Osteoblast (primary cell): Measurements from ENCODE around the gene PRKCA. TPM values are rescaled to one million over a fixed set of nuclear protein-coding genes. Genes with fewer than 3 reads are reported as not detected.

ENCODE experiments used
- DNase-seq: peaks from one replicate; pipeline ENCODE4 v3.0.0; 2011; ENCODE audit warnings: low spot score, mixed read lengths; ENCODE audit not compliant: insufficient read length; ENCODE audit errors: missing footprints
- H2AFZ ChIP-seq: 2 replicates; pipeline ENCODE4 v1.6.0; 2011; ENCODE audit warnings: mild to moderate bottlenecking, low read length
- H3K27ac ChIP-seq: 2 replicates; pipeline ENCODE4 v1.5.1; 2011; ENCODE audit warnings: mild to moderate bottlenecking, low read depth, low read length, moderate library complexity
- H3K27me3 ChIP-seq: 2 replicates; pipeline ENCODE4 v1.6.0; 2012; ENCODE audit warnings: mild to moderate bottlenecking, control low read depth, inconsistent platforms, low read length, moderate library complexity; ENCODE audit not compliant: insufficient read depth
- H3K36me3 ChIP-seq: 2 replicates; pipeline ENCODE4 v1.5.1; 2011; ENCODE audit warnings: mild to moderate bottlenecking, low read length, control low read depth, moderate library complexity; ENCODE audit not compliant: insufficient read depth
- H3K4me1 ChIP-seq: 2 replicates; pipeline ENCODE4 v1.5.1; 2011; ENCODE audit warnings: mild to moderate bottlenecking, low read length, control low read depth, moderate library complexity; ENCODE audit not compliant: insufficient read depth
- H3K4me2 ChIP-seq: 2 replicates; pipeline ENCODE4 v1.6.0; 2011; ENCODE audit warnings: mild to moderate bottlenecking, low read length; ENCODE audit not compliant: insufficient read depth
- H3K4me3 ChIP-seq: fragments of 200-600 bp; sonication (generic); 3 replicates; pipeline ENCODE4 v1.5.1; 2012; ENCODE audit warnings: mild to moderate bottlenecking, low read length, inconsistent platforms; ENCODE audit not compliant: insufficient read depth
- H3K79me2 ChIP-seq: 2 replicates; pipeline ENCODE4 v1.6.0; 2012; ENCODE audit warnings: mild to moderate bottlenecking, low read length, control low read depth, inconsistent platforms; ENCODE audit not compliant: insufficient read depth
- H3K9me3 ChIP-seq: 2 replicates; pipeline ENCODE4 v1.5.1; 2011; ENCODE audit warnings: low read depth, low read length, control low read depth
- H4K20me1 ChIP-seq: 2 replicates; pipeline ENCODE4 v1.6.0; 2012; ENCODE audit warnings: mild to moderate bottlenecking, low read length, control low read depth; ENCODE audit not compliant: insufficient read depth
- total RNA-seq: library from RNA; depleted of rRNA; stranded (reverse); fragments of >200 nt; gene quantifications from 2 replicates; pipeline ENCODE4 v1.2.3, GENCODE V29; 2012
- TF ChIP-seq, protein P1 (sequence below): IDR thresholded peaks from 2 replicates; pipeline ENCODE4 v1.5.1; 2011; ENCODE audit warnings: mild to moderate bottlenecking, low read depth, low read length, moderate library complexity; ENCODE audit errors: extremely low read depth

The PRKCA gene
- total RNA-seq, 1 donor = 46.0 TPM

DNA sequence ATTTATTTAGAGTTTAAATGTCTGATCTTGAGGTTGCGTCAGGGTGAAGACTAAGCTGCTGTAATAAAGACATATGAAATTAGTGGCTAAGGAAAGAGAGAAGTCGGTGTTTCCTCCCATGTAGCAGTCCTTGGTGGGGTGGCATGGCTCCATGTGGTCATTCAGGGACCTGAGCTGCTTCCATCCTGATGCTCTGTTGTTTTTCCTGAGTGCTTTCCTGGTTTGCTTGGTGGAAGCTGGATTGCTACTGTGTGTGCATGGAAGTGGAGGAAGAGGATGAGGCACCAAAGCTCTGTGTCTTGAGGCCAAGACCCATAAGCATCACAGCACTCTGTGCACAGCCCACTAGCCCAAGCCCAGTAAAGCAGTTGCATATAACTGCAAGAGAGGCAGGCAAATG is 290.7 kb downstream of the PRKCA start:
- H2AFZ ChIP-seq = no peak overlapping the region
- no peak overlapping the region for H3K27ac ChIP-seq
- peaks cover 3% of the 10 kb centered on the region for H3K36me3 ChIP-seq
- peaks cover 28% of the 10 kb centered on the region for H4K20me1 ChIP-seq
- DNase-seq = no peak
- no peak overlapping the region for H3K4me2 ChIP-seq
- peaks cover 24% of the 10 kb centered on the region for H3K79me2 ChIP-seq
- H3K9me3 ChIP-seq = no peaks in the 10 kb centered on the region
- no peak overlapping the region for H3K4me3 ChIP-seq
- TF ChIP-seq, protein P1, sequence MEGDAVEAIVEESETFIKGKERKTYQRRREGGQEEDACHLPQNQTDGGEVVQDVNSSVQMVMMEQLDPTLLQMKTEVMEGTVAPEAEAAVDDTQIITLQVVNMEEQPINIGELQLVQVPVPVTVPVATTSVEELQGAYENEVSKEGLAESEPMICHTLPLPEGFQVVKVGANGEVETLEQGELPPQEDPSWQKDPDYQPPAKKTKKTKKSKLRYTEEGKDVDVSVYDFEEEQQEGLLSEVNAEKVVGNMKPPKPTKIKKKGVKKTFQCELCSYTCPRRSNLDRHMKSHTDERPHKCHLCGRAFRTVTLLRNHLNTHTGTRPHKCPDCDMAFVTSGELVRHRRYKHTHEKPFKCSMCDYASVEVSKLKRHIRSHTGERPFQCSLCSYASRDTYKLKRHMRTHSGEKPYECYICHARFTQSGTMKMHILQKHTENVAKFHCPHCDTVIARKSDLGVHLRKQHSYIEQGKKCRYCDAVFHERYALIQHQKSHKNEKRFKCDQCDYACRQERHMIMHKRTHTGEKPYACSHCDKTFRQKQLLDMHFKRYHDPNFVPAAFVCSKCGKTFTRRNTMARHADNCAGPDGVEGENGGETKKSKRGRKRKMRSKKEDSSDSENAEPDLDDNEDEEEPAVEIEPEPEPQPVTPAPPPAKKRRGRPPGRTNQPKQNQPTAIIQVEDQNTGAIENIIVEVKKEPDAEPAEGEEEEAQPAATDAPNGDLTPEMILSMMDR = no peak
- no peaks in the 10 kb centered on the region for H3K4me1 ChIP-seq
- no peaks in the 10 kb centered on the region for H3K27me3 ChIP-seq

DNA sequence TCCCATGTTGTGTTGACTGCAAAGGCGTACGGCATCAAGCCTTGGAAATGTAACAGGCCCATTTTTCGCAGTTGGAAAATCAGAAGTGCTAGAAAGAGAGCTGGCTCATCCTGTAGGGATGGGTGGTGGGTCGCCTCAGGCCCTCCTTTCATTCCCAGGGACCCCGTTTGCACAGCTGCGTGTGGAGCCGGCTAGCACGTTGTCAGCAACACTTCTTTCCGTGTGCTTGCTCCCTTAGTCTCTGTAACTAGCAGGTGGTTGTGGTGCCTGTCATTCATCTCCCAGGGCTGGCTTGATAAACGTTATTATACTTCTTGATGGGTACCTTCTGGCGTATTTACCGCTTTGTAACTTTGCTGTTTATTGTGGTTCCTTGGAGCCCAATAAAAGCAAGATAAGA is 293.5 kb downstream of the PRKCA start:
- Histone ChIP-seq H3K27me3 (no peaks in the 10 kb centered on the region), H3K9me3 (no peaks in the 10 kb centered on the region), H3K79me2 (peaks cover 16% of the 10 kb centered on the region), H3K4me3 (no peak overlapping the region), H3K27ac (no peak overlapping the region), H3K4me2 (no peak overlapping the region), H3K4me1 (no peaks in the 10 kb centered on the region), H4K20me1 (peaks cover 17% of the 10 kb centered on the region), H3K36me3 (peaks cover 3% of the 10 kb centered on the region), H2AFZ (no peak overlapping the region)
- DNase-seq = no peak
- TF ChIP-seq, protein P1 = no peak

DNA sequence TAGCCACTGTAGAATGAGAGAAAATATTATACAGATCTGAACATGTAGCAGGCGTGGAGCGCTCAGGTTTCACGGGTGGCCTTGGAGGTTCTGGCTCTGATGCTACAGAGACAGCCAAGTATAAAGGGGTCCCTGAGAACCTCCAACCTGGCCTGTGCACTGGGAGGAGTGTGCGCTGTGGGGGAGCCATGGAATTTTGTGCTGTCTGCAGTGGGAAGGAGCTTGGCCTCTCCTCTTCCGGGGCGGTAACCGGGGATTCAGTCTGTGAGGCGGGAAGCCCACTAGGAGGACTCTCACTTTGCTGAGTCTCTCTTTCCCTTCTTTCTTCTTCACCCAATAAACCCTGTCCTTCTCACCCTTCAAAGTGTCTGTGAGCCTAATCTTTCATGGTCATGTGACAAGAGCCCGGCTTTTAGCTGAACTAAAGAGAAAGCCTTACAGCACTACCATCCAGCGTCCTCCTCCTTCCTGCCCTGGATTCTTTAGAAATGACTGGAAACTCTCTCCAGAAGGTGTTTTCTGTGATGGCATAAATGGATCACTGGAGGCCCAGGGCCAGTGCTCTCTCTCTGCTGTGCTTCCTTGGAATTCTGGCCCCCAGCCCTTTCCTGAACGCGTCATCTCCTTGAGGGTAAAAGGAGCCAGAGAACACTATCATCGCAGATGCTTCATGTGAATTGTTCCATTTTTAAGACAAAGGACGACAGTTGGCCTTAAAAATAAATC is 300.4 kb downstream of the PRKCA start:
- no peak overlapping the region for H3K27ac ChIP-seq
- no peaks in the 10 kb centered on the region for H3K36me3 ChIP-seq
- H3K4me2 ChIP-seq = no peak overlapping the region
- no peak overlapping the region for H3K4me3 ChIP-seq
- TF ChIP-seq, protein P1 = no peak
- H3K79me2 ChIP-seq = peaks cover 33% of the 10 kb centered on the region
- DNase-seq = no peak
- peaks cover 3% of the 10 kb centered on the region for H3K4me1 ChIP-seq
- H2AFZ ChIP-seq = no peak overlapping the region
- H3K27me3 ChIP-seq = no peaks in the 10 kb centered on the region
- H4K20me1 ChIP-seq = peaks cover 31% of the 10 kb centered on the region
- H3K9me3 ChIP-seq = no peaks in the 10 kb centered on the region

DNA sequence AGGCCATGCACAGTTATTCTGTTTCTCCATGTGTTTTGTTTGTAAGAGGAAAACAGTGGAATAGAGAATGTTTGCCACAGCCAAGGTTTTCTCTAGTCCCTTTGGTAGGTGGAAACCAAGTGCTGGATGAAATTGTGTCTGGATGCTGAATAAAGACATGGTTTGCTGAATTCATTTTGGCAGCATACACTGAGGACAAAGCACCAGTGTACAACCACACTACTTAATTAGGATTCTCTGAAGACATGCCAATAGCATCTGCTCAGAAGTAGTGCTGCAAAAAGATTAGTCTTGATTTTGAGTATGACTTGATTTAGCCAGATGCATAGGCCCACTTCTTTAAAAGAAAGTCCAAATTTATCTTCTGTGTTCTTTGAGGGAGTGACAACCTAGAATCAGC is 302.0 kb downstream of the PRKCA start:
- TF ChIP-seq, protein P1 = no peak
- H2AFZ ChIP-seq = no peak overlapping the region
- peaks cover 38% of the 10 kb centered on the region for H3K79me2 ChIP-seq

More for the DNA sequence above, 302.0 kb downstream of the PRKCA start:
- no peak for DNase-seq
- no peaks in the 10 kb centered on the region for H3K9me3 ChIP-seq
- H3K4me1 ChIP-seq = peaks cover 3% of the 10 kb centered on the region
- H4K20me1 ChIP-seq = peaks cover 31% of the 10 kb centered on the region
- H3K27ac ChIP-seq = no peak overlapping the region
- no peaks in the 10 kb centered on the region for H3K36me3 ChIP-seq
- no peak overlapping the region for H3K4me2 ChIP-seq
- no peaks in the 10 kb centered on the region for H3K27me3 ChIP-seq
- no peak overlapping the region for H3K4me3 ChIP-seq
